H9 (cell line): ENCODE measurements around the gene SORCS2. TPM values are rescaled to one million over a fixed set of nuclear protein-coding genes. Genes with fewer than 3 reads are reported as not detected.

Experiments used
- DNase-seq: peaks from one replicate; pipeline ENCODE4 v3.0.0-alpha.2; 2017
- H2AFZ ChIP-seq: one replicate; pipeline ENCODE4 v1.6.1; 2013; ENCODE audit warnings: mild to moderate bottlenecking, low read length, control low read depth, moderate library complexity
- H2AK5ac ChIP-seq: 2 replicates; pipeline ENCODE4 v1.6.1; 2013; ENCODE audit warnings: low read length, control low read depth, mixed read lengths; ENCODE audit not compliant: insufficient read length
- H2BK120ac ChIP-seq: one replicate; pipeline ENCODE4 v1.6.1; 2013; ENCODE audit warnings: low read depth, mild to moderate bottlenecking, low read length, control low read depth, inconsistent platforms; ENCODE audit not compliant: poor library complexity, severe bottlenecking
- H2BK12ac ChIP-seq: 2 replicates; pipeline ENCODE4 v1.6.1; 2013; ENCODE audit warnings: low read length, control low read depth, mixed read lengths, low read depth; ENCODE audit not compliant: insufficient read length
- H2BK15ac ChIP-seq: 2 replicates; pipeline ENCODE4 v1.6.1; 2013; ENCODE audit warnings: low read depth, low read length, control low read depth
- H2BK20ac ChIP-seq: one replicate; pipeline ENCODE4 v1.6.1; 2013; ENCODE audit warnings: low read depth, mild to moderate bottlenecking, low read length, control low read depth, inconsistent platforms; ENCODE audit not compliant: poor library complexity, severe bottlenecking
- H2BK5ac ChIP-seq: 2 replicates; pipeline ENCODE4 v1.6.1; 2013; ENCODE audit warnings: low read length, control low read depth, mixed read lengths; ENCODE audit not compliant: insufficient read length
- H3K14ac ChIP-seq: 2 replicates; pipeline ENCODE4 v1.6.1; 2013; ENCODE audit warnings: low read length, control low read depth; ENCODE audit not compliant: insufficient read depth
- H3K18ac ChIP-seq: 2 replicates; pipeline ENCODE4 v1.6.1; 2013; ENCODE audit warnings: low read depth, mild to moderate bottlenecking, mixed read lengths, low read length, control low read depth; ENCODE audit not compliant: insufficient read length
- H3K23ac ChIP-seq: 2 replicates; pipeline ENCODE4 v1.6.1; 2013; ENCODE audit warnings: low read length, control low read depth, mixed read lengths, low read depth; ENCODE audit not compliant: insufficient read length
- H3K23me2 ChIP-seq: 2 replicates; pipeline ENCODE4 v1.6.1; 2013; ENCODE audit warnings: low read depth, mild to moderate bottlenecking, mixed read lengths, low read length, control low read depth; ENCODE audit not compliant: insufficient read length, poor library complexity, severe bottlenecking
- H3K27ac ChIP-seq: 2 replicates; pipeline ENCODE4 v1.5.1; 2013; ENCODE audit warnings: low read length, control low read depth, mixed read lengths, low read depth; ENCODE audit not compliant: insufficient read length
- H3K27me3 ChIP-seq: 2 replicates; pipeline ENCODE4 v1.6.1; 2013; ENCODE audit warnings: low read length, control low read depth, inconsistent platforms; ENCODE audit not compliant: insufficient read depth
- H3K4ac ChIP-seq: 2 replicates; pipeline ENCODE4 v1.6.1; 2013; ENCODE audit warnings: low read depth, mild to moderate bottlenecking, control low read depth, inconsistent platforms, low read length, moderate library complexity
- H3K4me1 ChIP-seq: 2 replicates; pipeline ENCODE4 v1.6.1; 2013; ENCODE audit warnings: low read length, control low read depth, inconsistent platforms; ENCODE audit not compliant: insufficient read depth
- H3K4me2 ChIP-seq: 2 replicates; pipeline ENCODE4 v1.6.1; 2013; ENCODE audit warnings: low read length, control low read depth, mixed read lengths; ENCODE audit not compliant: insufficient read length, insufficient read depth
- H3K56ac ChIP-seq: 2 replicates; pipeline ENCODE4 v1.6.1; 2013; ENCODE audit warnings: low read depth, mild to moderate bottlenecking, mixed read lengths, low read length, control low read depth; ENCODE audit not compliant: insufficient read length
- H3K79me1 ChIP-seq: 2 replicates; pipeline ENCODE4 v1.6.1; 2013; ENCODE audit warnings: low read depth, mild to moderate bottlenecking, moderate library complexity, low read length, control low read depth, inconsistent platforms; ENCODE audit not compliant: insufficient read depth, poor library complexity, severe bottlenecking
- H3K79me2 ChIP-seq: 2 replicates; pipeline ENCODE4 v1.6.1; 2013; ENCODE audit warnings: low read length, control low read depth, inconsistent platforms; ENCODE audit not compliant: insufficient read depth
- H3K9ac ChIP-seq: 2 replicates; pipeline ENCODE4 v1.6.1; 2013; ENCODE audit warnings: low read length, control low read depth, mixed read lengths; ENCODE audit not compliant: insufficient read length; ENCODE audit errors: extremely low read depth
- H3K9me3 ChIP-seq: one replicate; pipeline ENCODE4 v1.6.1; 2013; ENCODE audit warnings: low read depth, low read length, inconsistent platforms; ENCODE audit not compliant: control insufficient read depth
- H3T11ph ChIP-seq: one replicate; pipeline ENCODE4 v1.6.1; 2013; ENCODE audit warnings: mild to moderate bottlenecking, low read length, control low read depth, inconsistent platforms
- H4K20me1 ChIP-seq: one replicate; pipeline ENCODE4 v1.6.1; 2013; ENCODE audit not compliant: control insufficient read depth, insufficient read length, insufficient read depth
- H4K5ac ChIP-seq: 2 replicates; pipeline ENCODE4 v1.6.1; 2013; ENCODE audit warnings: low read depth, mild to moderate bottlenecking, mixed read lengths, low read length, control low read depth; ENCODE audit not compliant: insufficient read length
- H4K8ac ChIP-seq: replicated peaks from 2 replicates; pipeline ENCODE4 v1.6.1; 2013; ENCODE audit warnings: low read length, control low read depth, mixed read lengths, low read depth; ENCODE audit not compliant: insufficient read length
- H4K91ac ChIP-seq: 2 replicates; pipeline ENCODE4 v1.6.1; 2013; ENCODE audit warnings: low read depth, mild to moderate bottlenecking, moderate library complexity, mixed read lengths, low read length, control low read depth; ENCODE audit not compliant: insufficient read length
- H3K27ac Mint-ChIP-seq, 3 experiments: 2 replicates in 2 of 3; 3 replicates in 1 of 3; pipeline ENCODE4 v1.8.0; 2020 to 2021; ENCODE audit warnings: mixed read lengths in 3 of 3, mild to moderate bottlenecking in 1 of 3, moderate library complexity in 1 of 3
- H3K27me3 Mint-ChIP-seq: 2 replicates; pipeline ENCODE4 v1.8.0; 2021; ENCODE audit warnings: low read depth, mild to moderate bottlenecking, moderate library complexity, mixed read lengths
- H3K36me3 Mint-ChIP-seq, 3 experiments: 2 replicates in 2 of 3; 3 replicates in 1 of 3; pipeline ENCODE4 v1.8.0; 2020 to 2021; ENCODE audit warnings: low read depth in 3 of 3, mixed read lengths in 3 of 3; ENCODE audit not compliant: insufficient read depth in 1 of 3
- H3K4me1 Mint-ChIP-seq, 2 experiments: 2 replicates each; pipeline ENCODE4 v1.8.0; 2020; ENCODE audit warnings: mixed read lengths in 2 of 2
- H3K4me3 Mint-ChIP-seq, 2 experiments: 2 replicates in 1 of 2; 3 replicates in 1 of 2; pipeline ENCODE4 v1.8.0; 2020 to 2021; ENCODE audit warnings: mild to moderate bottlenecking in 2 of 2, mixed read lengths in 2 of 2, moderate library complexity in 1 of 2
- H3K9me3 Mint-ChIP-seq, 2 experiments: 2 replicates in 1 of 2; 3 replicates in 1 of 2; pipeline ENCODE4 v1.8.0; 2020; ENCODE audit warnings: mild to moderate bottlenecking in 2 of 2, mixed read lengths in 2 of 2, moderate library complexity in 1 of 2
- WGBS: extraction: QIAGEN DNeasy Blood & Tissue Kit; methylation state at CpG from one replicate; pipeline ENCODE4 v1.1.7; 2013; ENCODE audit warnings: missing lambda C conversion rate, low lambda C conversion rate, mixed read lengths; ENCODE audit not compliant: insufficient read length; ENCODE audit errors: extremely low coverage; 5-methylcytosine and 5-hydroxymethylcytosine counted together
- total RNA-seq: library from RNA; stranded (reverse); gene quantifications from 2 replicates; pipeline ENCODE4 v1.2.1, GENCODE V29; 2021
- TF ChIP-seq, protein P1 (sequence below): fragments of 200-600 bp; sonication (generic); conservative IDR thresholded peaks from 3 replicates; pipeline ENCODE4 v1.8.0; 2021; ENCODE audit warnings: antibody characterized with exemption, mild to moderate bottlenecking

Gene SORCS2
- total RNA-seq, 1 experiment from 2014 or later = 0.57 TPM

GRCh38 chr4:7393601-7394575 lies 201.6 kb downstream of the SORCS2 start:
- H3K23ac ChIP-seq = no peak overlapping the region
- H2BK15ac ChIP-seq = no peak overlapping the region
- H3K79me2 ChIP-seq = no peaks in the 10 kb centered on the region
- no peak overlapping the region for H4K8ac ChIP-seq
- no peak overlapping the region for H2BK120ac ChIP-seq
- no peaks in the 10 kb centered on the region for H3K4me1 ChIP-seq
- H2AFZ ChIP-seq = no peak overlapping the region
- H3T11ph ChIP-seq = no peak overlapping the region
- H3K4me2 ChIP-seq = no peak overlapping the region
- Mint-ChIP-seq H3K27ac (peak overlapping the region in 1 of 3 experiments; percentile 34; a peak in 1 of 7 replicates), H3K4me1 (peaks cover 3 to 9% of the 10 kb centered on the region in 2 experiments; a peak in 3 of 4 replicates), H3K27me3 (peaks cover 18% of the 10 kb centered on the region), H3K36me3 (no peaks in the 10 kb centered on the region), H3K4me3 (no peak overlapping the region), H3K9me3 (no peaks in the 10 kb centered on the region)
- no peaks in the 10 kb centered on the region for H4K20me1 ChIP-seq
- no peak overlapping the region for H4K5ac ChIP-seq
- no peaks in the 10 kb centered on the region for H3K79me1 ChIP-seq
- TF ChIP-seq, protein P1, sequence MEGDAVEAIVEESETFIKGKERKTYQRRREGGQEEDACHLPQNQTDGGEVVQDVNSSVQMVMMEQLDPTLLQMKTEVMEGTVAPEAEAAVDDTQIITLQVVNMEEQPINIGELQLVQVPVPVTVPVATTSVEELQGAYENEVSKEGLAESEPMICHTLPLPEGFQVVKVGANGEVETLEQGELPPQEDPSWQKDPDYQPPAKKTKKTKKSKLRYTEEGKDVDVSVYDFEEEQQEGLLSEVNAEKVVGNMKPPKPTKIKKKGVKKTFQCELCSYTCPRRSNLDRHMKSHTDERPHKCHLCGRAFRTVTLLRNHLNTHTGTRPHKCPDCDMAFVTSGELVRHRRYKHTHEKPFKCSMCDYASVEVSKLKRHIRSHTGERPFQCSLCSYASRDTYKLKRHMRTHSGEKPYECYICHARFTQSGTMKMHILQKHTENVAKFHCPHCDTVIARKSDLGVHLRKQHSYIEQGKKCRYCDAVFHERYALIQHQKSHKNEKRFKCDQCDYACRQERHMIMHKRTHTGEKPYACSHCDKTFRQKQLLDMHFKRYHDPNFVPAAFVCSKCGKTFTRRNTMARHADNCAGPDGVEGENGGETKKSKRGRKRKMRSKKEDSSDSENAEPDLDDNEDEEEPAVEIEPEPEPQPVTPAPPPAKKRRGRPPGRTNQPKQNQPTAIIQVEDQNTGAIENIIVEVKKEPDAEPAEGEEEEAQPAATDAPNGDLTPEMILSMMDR = no peak
- H3K27me3 ChIP-seq = no peaks in the 10 kb centered on the region; the same call in 1 of the 2 replicates
- peak; percentile 19 for DNase-seq
- no peak overlapping the region for H3K27ac ChIP-seq
- no CpG with 5 or more reads among the region's 29 CpGs for WGBS
- no peak overlapping the region for H3K9ac ChIP-seq
- H3K9me3 ChIP-seq = no peaks in the 10 kb centered on the region
- no peak overlapping the region for H4K91ac ChIP-seq
- H3K18ac ChIP-seq = no peak overlapping the region
- no peak overlapping the region for H3K56ac ChIP-seq
- no peak overlapping the region for H2AK5ac ChIP-seq
- H2BK20ac ChIP-seq = no peak overlapping the region
- no peak overlapping the region for H3K14ac ChIP-seq
- no peaks in the 10 kb centered on the region for H3K23me2 ChIP-seq
- H2BK5ac ChIP-seq = no peak overlapping the region
- no peak overlapping the region for H3K4ac ChIP-seq
- H2BK12ac ChIP-seq = no peak overlapping the region
